22Rv1 (cell line): ENCODE results near the gene EEIG2.
A peak's percentile ranks its signal among the peaks of the same experiment; 100 is the strongest.

Source experiments
- H3K27ac ChIP-seq: fragments of 450-650 bp; 2 replicates; pipeline ENCODE4 v1.5.1; 2017
- CTCF ChIP-seq: fragments of 450-650 bp; IDR thresholded peaks from 2 replicates; pipeline ENCODE4 v1.5.1; 2017; ENCODE audit warnings: mild to moderate bottlenecking
- ZFX ChIP-seq: fragments of 450-650 bp; IDR thresholded peaks from 2 replicates; pipeline ENCODE4 v1.6.1; 2017; ENCODE audit warnings: antibody characterized with exemption, borderline replicate concordance

Gene EEIG2

GRCh38 chr1:108565512-108565911 is 5.6 kb downstream of the EEIG2 start:
- no peak overlapping the region for H3K27ac ChIP-seq
- TF ChIP-seq CTCF (no peak), ZFX (no peak)

GRCh38 chr1:108568589-108568988 is 8.7 kb downstream of the EEIG2 start:
- TF ChIP-seq ZFX, result no peak
- TF ChIP-seq CTCF, result no peak
- no peak overlapping the region for H3K27ac ChIP-seq

- no peak overlapping the region for H3K27ac ChIP-seq
- TF ChIP-seq CTCF, result no peak
- TF ChIP-seq ZFX, result no peak
Observed at GRCh38 chr1:108569097-108569728, 9.3 kb downstream of the EEIG2 start.

- TF ChIP-seq ZFX (no peak), CTCF (peak; percentile 69)
- H3K27ac ChIP-seq, result no peak overlapping the region
Observed at GRCh38 chr1:108570128-108570527, 10.2 kb downstream of the EEIG2 start.

- no peak for TF ChIP-seq CTCF
- no peak overlapping the region for H3K27ac ChIP-seq
Observed at GRCh38 chr1:108570998-108571401, 11.1 kb downstream of the EEIG2 start.

- no peak for TF ChIP-seq CTCF
- no peak for TF ChIP-seq ZFX
- H3K27ac ChIP-seq, result no peak overlapping the region
Observed at GRCh38 chr1:108572182-108572581, 12.3 kb downstream of the EEIG2 start.

GRCh38 chr1:108573183-108573582 is 13.3 kb downstream of the EEIG2 start:
- TF ChIP-seq CTCF, result no peak
- no peak for TF ChIP-seq ZFX
- H3K27ac ChIP-seq, result no peak overlapping the region
